T-helper 1 cell treated with Interleukin-12 subunit alpha and Interleukin-12 subunit beta and Interleukin-4 antibody, amounts not matched to agents 30 μg/mL and 1 μg/mL, for 36 hours (primary cell): ENCODE results near the gene THRAP3.
"Not testable (repeated sequence)": the region's sequence is repeated elsewhere in the genome, so short reads cannot be mapped to it uniquely, and the experiment has no call there.

ENCODE experiments used
- H3K27ac Mint-ChIP-seq: one replicate; pipeline ENCODE4 v1.8.0; 2021; ENCODE audit warnings: mild to moderate bottlenecking, mixed read lengths
- H3K27me3 Mint-ChIP-seq: one replicate; pipeline ENCODE4 v1.8.0; 2021; ENCODE audit warnings: low read depth, mixed read lengths
- H3K36me3 Mint-ChIP-seq: one replicate; pipeline ENCODE4 v1.8.0; 2021; ENCODE audit warnings: low read depth, mixed read lengths
- H3K4me1 Mint-ChIP-seq: one replicate; pipeline ENCODE4 v1.8.0; 2021; ENCODE audit warnings: low read depth, mixed read lengths
- H3K4me3 Mint-ChIP-seq: one replicate; pipeline ENCODE4 v1.8.0; 2021; ENCODE audit warnings: mild to moderate bottlenecking, moderate library complexity, mixed read lengths
- H3K9me3 Mint-ChIP-seq: one replicate; pipeline ENCODE4 v1.8.0; 2021; ENCODE audit warnings: mixed read lengths

Gene THRAP3, protein sequence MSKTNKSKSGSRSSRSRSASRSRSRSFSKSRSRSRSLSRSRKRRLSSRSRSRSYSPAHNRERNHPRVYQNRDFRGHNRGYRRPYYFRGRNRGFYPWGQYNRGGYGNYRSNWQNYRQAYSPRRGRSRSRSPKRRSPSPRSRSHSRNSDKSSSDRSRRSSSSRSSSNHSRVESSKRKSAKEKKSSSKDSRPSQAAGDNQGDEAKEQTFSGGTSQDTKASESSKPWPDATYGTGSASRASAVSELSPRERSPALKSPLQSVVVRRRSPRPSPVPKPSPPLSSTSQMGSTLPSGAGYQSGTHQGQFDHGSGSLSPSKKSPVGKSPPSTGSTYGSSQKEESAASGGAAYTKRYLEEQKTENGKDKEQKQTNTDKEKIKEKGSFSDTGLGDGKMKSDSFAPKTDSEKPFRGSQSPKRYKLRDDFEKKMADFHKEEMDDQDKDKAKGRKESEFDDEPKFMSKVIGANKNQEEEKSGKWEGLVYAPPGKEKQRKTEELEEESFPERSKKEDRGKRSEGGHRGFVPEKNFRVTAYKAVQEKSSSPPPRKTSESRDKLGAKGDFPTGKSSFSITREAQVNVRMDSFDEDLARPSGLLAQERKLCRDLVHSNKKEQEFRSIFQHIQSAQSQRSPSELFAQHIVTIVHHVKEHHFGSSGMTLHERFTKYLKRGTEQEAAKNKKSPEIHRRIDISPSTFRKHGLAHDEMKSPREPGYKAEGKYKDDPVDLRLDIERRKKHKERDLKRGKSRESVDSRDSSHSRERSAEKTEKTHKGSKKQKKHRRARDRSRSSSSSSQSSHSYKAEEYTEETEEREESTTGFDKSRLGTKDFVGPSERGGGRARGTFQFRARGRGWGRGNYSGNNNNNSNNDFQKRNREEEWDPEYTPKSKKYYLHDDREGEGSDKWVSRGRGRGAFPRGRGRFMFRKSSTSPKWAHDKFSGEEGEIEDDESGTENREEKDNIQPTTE

GRCh38 chr1:36223996-36224536, at the start of gene THRAP3:
Gene THRAP3, plus strand, starts transcription at chr1:36224443. Its CDS starts 58,121 bp downstream, at chr1:36282564.
- Mint-ChIP-seq H3K9me3 (no peaks in the 10 kb centered on the region), H3K27me3 (no peaks in the 10 kb centered on the region), H3K4me3 (peak within 1 kb of the TSS; percentile 88), H3K36me3 (peaks cover 16% of the 10 kb centered on the region), H3K27ac (peak within 1 kb of the TSS; percentile 98), H3K4me1 (peaks cover 22% of the 10 kb centered on the region)

DNA sequence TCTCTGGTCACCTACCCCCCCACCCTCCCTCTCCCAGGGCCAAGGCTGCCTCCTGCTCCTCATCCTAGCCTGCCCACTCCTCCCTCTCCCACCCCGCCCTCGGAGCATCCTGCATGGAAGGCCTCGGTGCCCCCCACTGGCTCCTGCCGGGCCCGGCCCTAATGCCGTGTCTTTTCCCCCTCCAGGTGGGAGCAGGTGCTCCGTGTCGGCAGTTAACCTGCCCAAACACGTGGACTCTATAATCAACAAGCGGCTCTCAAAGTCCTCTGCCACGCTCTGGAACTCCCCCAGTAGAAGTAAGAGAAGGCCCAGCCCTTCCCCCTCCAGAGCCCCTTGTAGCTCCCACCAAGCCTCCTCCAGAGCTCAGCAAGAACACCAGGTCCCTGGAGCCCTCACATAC, 49.5 kb upstream of the THRAP3 start:
- no peaks in the 10 kb centered on the region for H3K9me3 Mint-ChIP-seq
- peaks cover 3% of the 10 kb centered on the region for H3K4me1 Mint-ChIP-seq
- H3K4me3 Mint-ChIP-seq, result no peak overlapping the region
- H3K27ac Mint-ChIP-seq, result no peak overlapping the region
- H3K27me3 Mint-ChIP-seq, result no peaks in the 10 kb centered on the region
- peaks cover 40% of the 10 kb centered on the region for H3K36me3 Mint-ChIP-seq

- H3K4me1 Mint-ChIP-seq, result peaks cover 3% of the 10 kb centered on the region
- no peaks in the 10 kb centered on the region for H3K9me3 Mint-ChIP-seq
- H3K27ac Mint-ChIP-seq, result no peak overlapping the region
- peaks cover 45% of the 10 kb centered on the region for H3K36me3 Mint-ChIP-seq
- no peaks in the 10 kb centered on the region for H3K27me3 Mint-ChIP-seq
- H3K4me3 Mint-ChIP-seq, result no peak overlapping the region
Observed at GRCh38 chr1:36175137-36176095, 48.8 kb upstream of the THRAP3 start.

DNA sequence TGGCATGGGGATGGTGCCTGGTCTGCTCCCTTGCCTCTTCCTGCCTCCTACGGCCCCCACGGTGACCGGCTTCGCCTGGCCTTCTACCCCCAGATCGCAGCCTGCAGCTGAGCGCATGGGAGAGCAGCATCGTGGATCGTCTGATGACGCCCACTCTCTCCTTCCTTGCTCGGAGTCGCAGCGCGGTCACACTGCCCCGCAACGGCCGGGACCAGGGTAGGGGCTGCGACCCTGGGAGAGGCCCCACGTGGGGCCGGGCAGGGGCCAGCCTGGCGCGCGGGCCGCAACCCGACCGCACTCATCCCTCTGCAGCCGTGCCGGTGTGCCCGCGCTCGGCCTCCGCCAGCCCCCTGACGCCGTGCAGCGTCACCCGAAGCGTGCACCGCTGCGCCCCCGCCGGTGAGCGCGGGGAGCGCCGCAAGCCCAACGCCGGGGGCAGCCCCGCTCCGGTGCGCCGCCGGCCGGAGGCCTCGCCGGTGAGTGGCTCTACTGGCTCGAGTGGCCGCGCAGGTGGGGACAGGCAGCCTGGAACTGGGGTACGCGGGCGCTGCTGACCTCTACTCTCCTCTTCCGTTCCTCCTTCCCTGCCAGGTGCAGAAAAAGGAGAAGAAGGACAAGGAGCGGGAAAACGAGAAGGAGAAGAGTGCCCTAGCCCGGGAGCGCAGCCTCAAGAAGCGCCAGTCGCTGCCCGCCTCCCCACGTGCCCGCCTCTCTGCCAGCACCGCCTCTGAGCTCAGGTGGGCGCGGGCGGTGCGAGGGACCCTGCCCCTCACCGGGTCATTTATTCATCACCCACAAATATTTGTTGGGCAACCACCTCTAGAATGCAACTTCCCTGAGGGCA, 47.9 kb upstream of the THRAP3 start:
- Mint-ChIP-seq H3K4me3 (no peak overlapping the region), H3K4me1 (peaks cover 3% of the 10 kb centered on the region), H3K27ac (no peak overlapping the region), H3K9me3 (no peaks in the 10 kb centered on the region), H3K27me3 (no peaks in the 10 kb centered on the region), H3K36me3 (peaks cover 49% of the 10 kb centered on the region)

DNA sequence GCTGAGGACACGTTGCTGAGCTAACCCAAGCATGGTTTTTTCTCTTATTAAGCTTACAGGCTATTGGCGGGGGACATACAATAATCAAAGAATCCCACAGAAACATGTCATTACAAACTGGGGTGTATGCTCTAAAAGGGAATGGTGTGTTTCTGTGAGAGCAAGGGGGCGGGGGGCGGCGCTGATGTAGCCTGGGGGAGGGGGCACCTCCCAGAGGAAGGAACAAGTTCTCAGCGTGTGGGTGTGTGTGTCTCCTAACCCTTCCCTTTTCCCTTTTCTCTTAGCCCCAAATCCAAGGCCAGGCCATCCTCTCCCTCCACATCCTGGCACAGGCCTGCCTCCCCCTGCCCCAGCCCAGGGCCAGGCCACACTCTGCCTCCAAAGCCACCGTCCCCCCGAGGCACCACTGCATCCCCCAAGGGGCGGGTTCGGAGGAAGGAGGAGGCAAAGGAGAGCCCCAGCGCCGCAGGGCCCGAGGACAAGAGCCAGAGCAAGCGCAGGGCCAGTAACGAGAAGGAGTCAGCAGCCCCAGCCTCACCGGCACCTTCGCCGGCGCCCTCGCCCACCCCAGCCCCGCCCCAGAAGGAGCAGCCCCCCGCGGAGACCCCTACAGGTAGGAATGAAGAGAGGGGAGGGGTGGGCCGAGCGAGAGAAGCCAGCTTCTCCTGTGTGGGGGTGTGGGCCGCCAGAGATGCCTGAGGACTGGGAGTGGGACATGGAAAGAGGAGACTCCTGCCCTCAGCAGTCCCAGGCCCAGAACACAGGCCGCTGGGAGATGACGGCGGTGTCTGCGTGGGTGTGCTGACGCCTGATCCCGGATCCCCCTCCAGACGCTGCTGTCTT, 46.4 kb upstream of the THRAP3 start:
- H3K27ac Mint-ChIP-seq, result no peak overlapping the region
- no peaks in the 10 kb centered on the region for H3K9me3 Mint-ChIP-seq
- peaks cover 3% of the 10 kb centered on the region for H3K4me1 Mint-ChIP-seq
- peaks cover 45% of the 10 kb centered on the region for H3K36me3 Mint-ChIP-seq
- no peak overlapping the region for H3K4me3 Mint-ChIP-seq
- no peaks in the 10 kb centered on the region for H3K27me3 Mint-ChIP-seq

DNA sequence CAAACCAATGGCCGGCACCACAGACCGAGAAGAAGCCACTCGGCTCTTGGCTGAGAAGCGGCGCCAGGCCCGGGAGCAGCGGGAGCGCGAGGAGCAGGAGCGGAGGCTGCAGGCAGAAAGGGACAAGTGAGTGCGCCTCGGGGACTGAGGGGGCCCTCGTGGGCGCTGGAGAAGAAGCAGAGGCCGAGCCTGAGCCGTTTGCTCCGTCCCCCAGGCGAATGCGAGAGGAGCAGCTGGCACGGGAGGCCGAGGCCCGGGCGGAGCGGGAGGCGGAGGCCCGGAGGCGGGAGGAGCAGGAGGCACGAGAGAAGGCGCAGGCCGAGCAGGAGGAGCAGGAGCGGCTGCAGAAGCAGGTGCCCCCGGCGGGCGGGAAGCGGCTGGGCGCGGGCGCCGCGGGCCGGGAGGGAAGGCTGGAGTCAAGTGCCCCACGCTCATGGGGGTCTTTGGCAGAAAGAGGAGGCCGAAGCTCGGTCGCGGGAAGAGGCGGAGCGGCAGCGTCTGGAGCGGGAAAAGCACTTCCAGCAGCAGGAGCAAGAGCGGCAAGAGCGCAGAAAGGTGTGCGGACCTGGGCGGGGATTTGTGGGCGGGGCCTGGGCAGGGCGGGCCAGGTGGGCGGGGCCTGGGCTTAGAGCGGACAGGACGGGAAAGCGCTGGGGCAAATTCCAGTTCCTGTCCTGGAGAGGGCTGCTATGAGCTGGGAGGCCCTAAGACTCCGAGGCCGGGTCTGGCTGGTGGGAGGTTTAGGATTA, 45.6 kb upstream of the THRAP3 start:
- H3K4me1 Mint-ChIP-seq, result peaks cover 2% of the 10 kb centered on the region

DNA sequence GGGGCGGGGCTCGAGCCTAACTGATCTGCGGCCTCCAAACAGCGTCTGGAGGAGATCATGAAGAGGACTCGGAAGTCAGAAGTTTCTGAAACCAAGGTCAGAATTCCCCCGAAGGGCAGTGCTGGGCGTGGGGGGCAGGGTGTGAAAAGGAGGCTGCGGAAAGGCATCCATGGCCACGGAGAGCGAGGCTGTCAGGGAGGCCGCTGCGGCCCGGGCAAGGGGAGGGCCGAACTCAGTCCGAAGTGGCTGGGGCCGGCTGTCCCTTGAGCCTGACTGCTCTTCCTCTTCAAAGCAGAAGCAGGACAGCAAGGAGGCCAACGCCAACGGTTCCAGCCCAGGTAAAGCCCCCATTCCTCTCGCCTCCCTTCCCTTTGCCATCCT, 45.0 kb upstream of the THRAP3 start:
- no peaks in the 10 kb centered on the region for H3K4me1 Mint-ChIP-seq
- H3K27me3 Mint-ChIP-seq, result no peaks in the 10 kb centered on the region
- H3K9me3 Mint-ChIP-seq, result no peaks in the 10 kb centered on the region
- H3K4me3 Mint-ChIP-seq, result no peak overlapping the region
- no peak overlapping the region for H3K27ac Mint-ChIP-seq
- H3K36me3 Mint-ChIP-seq, result peaks cover 40% of the 10 kb centered on the region

More for the DNA sequence above, 45.6 kb upstream of the THRAP3 start:
- Mint-ChIP-seq H3K27me3 (no peaks in the 10 kb centered on the region), H3K9me3 (no peaks in the 10 kb centered on the region), H3K36me3 (peaks cover 46% of the 10 kb centered on the region), H3K4me3 (no peak overlapping the region), H3K27ac (no peak overlapping the region)

- peak overlapping the region; percentile 74 for H3K27ac Mint-ChIP-seq
Observed at GRCh38 chr1:36182734-36183133, 41.5 kb upstream of the THRAP3 start.

GRCh38 chr1:36183309-36183856, 40.9 kb upstream of the THRAP3 start:
- Mint-ChIP-seq H3K9me3 (no peaks in the 10 kb centered on the region), H3K36me3 (peaks cover 24% of the 10 kb centered on the region), H3K27me3 (no peaks in the 10 kb centered on the region), H3K4me1 (peaks cover 6% of the 10 kb centered on the region), H3K27ac (peak overlapping the region; percentile 39), H3K4me3 (no peak overlapping the region)

More at GRCh38 chr1:36182734-36183133, 41.5 kb upstream of the THRAP3 start:
- Mint-ChIP-seq H3K27me3 (no peaks in the 10 kb centered on the region), H3K4me1 (peaks cover 2% of the 10 kb centered on the region), H3K4me3 (no peak overlapping the region), H3K36me3 (peaks cover 25% of the 10 kb centered on the region), H3K9me3 (no peaks in the 10 kb centered on the region)

- H3K4me3 Mint-ChIP-seq, result no peak overlapping the region
- peaks cover 5% of the 10 kb centered on the region for H3K36me3 Mint-ChIP-seq
- peak overlapping the region; percentile 80 for H3K27ac Mint-ChIP-seq
- H3K4me1 Mint-ChIP-seq, result peaks cover 6% of the 10 kb centered on the region
- H3K9me3 Mint-ChIP-seq, result no peaks in the 10 kb centered on the region
- H3K27me3 Mint-ChIP-seq, result no peaks in the 10 kb centered on the region
Observed at GRCh38 chr1:36187800-36188593, 36.2 kb upstream of the THRAP3 start.

GRCh38 chr1:36196805-36197204, 27.4 kb upstream of the THRAP3 start:
- not testable (repeated sequence) for H3K27me3 Mint-ChIP-seq, H3K9me3 Mint-ChIP-seq, H3K4me3 Mint-ChIP-seq, H3K27ac Mint-ChIP-seq, H3K4me1 Mint-ChIP-seq, H3K36me3 Mint-ChIP-seq
